Cardiac muscle cell (in vitro differentiated cells and primary cell): ENCODE data around the gene CDR2. TPM values are rescaled to one million over a fixed set of nuclear protein-coding genes. Genes with fewer than 3 reads are reported as not detected.
"Not testable (repeated sequence)": the region's sequence is repeated elsewhere in the genome, so short reads cannot be mapped to it uniquely, and the experiment has no call there.

ENCODE experiments used
- DNase-seq, 2 donors: peaks; one replicate each; pipeline versions ENCODE4 v3.0.0 to v3.0.0-alpha.2; 2010 to 2017; ENCODE audit warnings: low read depth in 1 of 2, low spot score in 1 of 2
- H3K27ac ChIP-seq: fragments of 200-600 bp; sonication (generic); 2 replicates; pipeline ENCODE4 v1.5.1; 2016
- H3K27me3 ChIP-seq: fragments of 200-600 bp; sonication (generic); 2 replicates; pipeline ENCODE4 v1.6.0; 2016; ENCODE audit warnings: control low read depth
- H3K36me3 ChIP-seq: fragments of 200-600 bp; sonication (generic); 2 replicates; pipeline ENCODE4 v1.5.1; 2016; ENCODE audit warnings: control low read depth
- H3K4me1 ChIP-seq: fragments of 200-600 bp; sonication (generic); 2 replicates; pipeline ENCODE4 v1.8.1; 2017; ENCODE audit warnings: low read depth, mild to moderate bottlenecking, mixed run types
- H3K4me3 ChIP-seq: fragments of 200-600 bp; sonication (generic); 2 replicates; pipeline ENCODE4 v1.5.1; 2016; ENCODE audit warnings: mild to moderate bottlenecking
- H3K9me3 ChIP-seq: fragments of 200-600 bp; sonication (generic); 2 replicates; pipeline ENCODE4 v1.5.1; 2017; ENCODE audit warnings: low read depth, mild to moderate bottlenecking, control low read depth
- polyA plus RNA-seq: library from polyadenylated mRNA; unstranded; fragments of >200 nt; fragmentation: Nextera tagmentation; extraction: Ambion mirVana; gene quantifications from 2 replicates; pipeline ENCODE4 v1.2.1, GENCODE V29; 2016
- total RNA-seq: library from RNA; depleted of rRNA; stranded (reverse); fragments of >200 nt; gene quantifications from 2 replicates; pipeline ENCODE4 v1.2.3, GENCODE V29; 2016
- TF ChIP-seq, protein P1 (sequence below): IDR thresholded peaks from 2 replicates; pipeline ENCODE4 v1.5.1; 2012; ENCODE audit warnings: low read depth, mild to moderate bottlenecking, low read length

CDR2 gene
- total and polyA plus RNA-seq, 2 experiments from 2014 or later = 9.7 to 10.7 TPM

DNA sequence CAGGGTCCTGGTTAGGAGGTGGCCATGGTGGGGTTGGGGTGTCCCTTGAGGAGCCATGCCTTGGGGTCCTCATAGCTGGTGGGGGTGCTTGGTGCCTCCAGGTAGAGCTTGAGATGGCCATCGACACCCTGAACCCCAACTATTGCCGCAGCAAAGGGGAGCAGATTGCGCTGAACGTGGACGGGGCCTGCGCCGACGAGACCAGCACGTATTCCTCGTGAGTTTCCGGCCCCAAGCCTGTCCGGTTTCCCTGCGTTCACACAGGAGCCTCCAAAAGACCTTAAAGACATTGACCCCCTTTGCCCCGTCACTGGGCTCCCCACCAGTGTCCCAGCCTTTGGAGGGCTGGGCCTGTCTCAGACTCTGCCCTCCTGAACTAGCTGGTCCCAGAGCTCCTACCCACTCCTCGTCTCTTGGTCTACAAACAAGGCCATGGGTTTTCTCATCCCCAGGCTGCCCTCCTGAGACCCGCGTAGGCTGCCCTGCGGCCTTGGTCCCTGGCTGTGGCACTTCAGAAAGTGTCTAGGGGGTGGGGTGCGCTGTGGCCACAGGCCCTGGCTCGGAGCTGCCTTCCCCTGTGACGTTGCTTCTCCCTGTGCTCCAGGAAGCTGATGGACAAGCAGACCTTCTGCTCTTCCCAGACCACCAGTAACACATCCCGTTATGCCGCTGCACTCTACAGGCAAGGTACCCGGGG, 65.4 kb downstream of the CDR2 start:
- H3K27me3 ChIP-seq = no peaks in the 10 kb centered on the region
- peaks cover 16% of the 10 kb centered on the region for H3K36me3 ChIP-seq
- DNase-seq = no peak

DNA sequence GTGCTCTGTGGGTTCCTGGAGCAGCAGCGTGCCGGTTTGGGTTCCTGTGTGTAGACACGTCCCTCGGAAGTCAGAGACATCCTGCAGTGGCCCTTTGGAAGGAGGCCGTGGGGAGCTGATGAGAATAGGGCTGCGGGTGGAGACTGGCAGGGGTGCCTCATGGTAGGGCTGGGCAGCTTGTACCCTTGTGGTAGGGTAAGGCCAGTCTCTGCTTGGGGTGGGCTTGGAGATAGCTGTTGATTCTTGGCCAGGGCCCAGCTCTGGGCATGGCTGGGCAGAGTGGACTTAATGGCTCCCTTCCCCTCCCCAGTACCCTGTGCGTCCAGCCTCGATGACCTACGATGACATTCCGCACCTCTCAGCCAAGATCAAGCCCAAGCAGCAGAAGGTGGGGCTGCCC, 66.6 kb downstream of the CDR2 start:
- Histone ChIP-seq H3K36me3 (peaks cover 15% of the 10 kb centered on the region), H3K4me3 (no peak overlapping the region), H3K4me1 (no peaks in the 10 kb centered on the region), H3K9me3 (no peaks in the 10 kb centered on the region), H3K27ac (no peak overlapping the region), H3K27me3 (no peaks in the 10 kb centered on the region)
- TF ChIP-seq, protein P1, sequence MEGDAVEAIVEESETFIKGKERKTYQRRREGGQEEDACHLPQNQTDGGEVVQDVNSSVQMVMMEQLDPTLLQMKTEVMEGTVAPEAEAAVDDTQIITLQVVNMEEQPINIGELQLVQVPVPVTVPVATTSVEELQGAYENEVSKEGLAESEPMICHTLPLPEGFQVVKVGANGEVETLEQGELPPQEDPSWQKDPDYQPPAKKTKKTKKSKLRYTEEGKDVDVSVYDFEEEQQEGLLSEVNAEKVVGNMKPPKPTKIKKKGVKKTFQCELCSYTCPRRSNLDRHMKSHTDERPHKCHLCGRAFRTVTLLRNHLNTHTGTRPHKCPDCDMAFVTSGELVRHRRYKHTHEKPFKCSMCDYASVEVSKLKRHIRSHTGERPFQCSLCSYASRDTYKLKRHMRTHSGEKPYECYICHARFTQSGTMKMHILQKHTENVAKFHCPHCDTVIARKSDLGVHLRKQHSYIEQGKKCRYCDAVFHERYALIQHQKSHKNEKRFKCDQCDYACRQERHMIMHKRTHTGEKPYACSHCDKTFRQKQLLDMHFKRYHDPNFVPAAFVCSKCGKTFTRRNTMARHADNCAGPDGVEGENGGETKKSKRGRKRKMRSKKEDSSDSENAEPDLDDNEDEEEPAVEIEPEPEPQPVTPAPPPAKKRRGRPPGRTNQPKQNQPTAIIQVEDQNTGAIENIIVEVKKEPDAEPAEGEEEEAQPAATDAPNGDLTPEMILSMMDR = no peak
- no peak for DNase-seq

More for the DNA sequence above, 65.4 kb downstream of the CDR2 start:
- TF ChIP-seq, protein P1 = no peak
- no peak overlapping the region for H3K4me3 ChIP-seq
- H3K9me3 ChIP-seq = no peaks in the 10 kb centered on the region
- H3K4me1 ChIP-seq = no peaks in the 10 kb centered on the region
- no peak overlapping the region for H3K27ac ChIP-seq

DNA sequence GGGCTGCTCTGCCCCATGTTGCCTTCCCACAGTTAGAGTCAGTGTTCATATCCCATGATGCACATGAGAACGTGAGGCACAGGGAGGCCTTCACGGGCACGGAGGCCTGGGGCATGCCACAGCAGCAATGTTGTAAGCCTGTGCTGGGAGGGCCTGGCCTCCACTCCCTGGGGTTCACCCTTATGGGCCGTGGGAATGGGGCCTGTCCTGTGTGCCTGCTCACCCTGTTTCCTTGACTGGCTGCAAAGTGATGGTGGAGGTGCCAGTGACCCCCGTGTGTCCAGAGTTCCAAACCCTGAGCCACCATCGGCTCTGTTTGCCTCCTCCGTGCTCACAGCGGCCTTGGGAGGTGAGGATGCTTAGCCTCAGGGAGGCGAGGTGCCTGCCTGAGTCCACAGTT, 67.6 kb downstream of the CDR2 start:
- TF ChIP-seq, protein P1 = no peak
- Histone ChIP-seq H3K27ac (no peak overlapping the region), H3K36me3 (peaks cover 12% of the 10 kb centered on the region), H3K9me3 (no peaks in the 10 kb centered on the region), H3K4me1 (no peaks in the 10 kb centered on the region), H3K27me3 (no peaks in the 10 kb centered on the region), H3K4me3 (no peak overlapping the region)
- no peak for DNase-seq

DNA sequence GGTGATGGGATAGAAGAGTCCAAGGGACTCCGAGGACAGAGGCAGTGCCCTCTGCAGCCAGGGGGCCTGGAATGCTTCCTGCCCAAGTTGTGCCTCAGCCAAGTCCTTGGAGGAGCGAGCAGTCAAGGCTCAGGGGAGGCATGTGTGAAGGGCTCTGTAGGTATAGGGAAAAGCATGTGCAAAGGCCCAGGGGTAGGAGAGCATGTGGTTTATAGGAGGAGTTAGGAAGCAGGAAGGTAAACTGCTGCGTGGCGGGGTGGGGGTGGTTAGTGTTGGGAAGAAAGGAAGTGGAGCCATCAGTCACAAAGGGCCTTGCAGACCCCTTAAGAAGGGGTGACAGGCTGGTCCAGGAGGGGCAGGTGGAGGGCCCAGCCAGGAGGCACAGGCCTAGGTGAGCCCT, 70.0 kb downstream of the CDR2 start:
- H3K4me1 ChIP-seq = peaks cover 2% of the 10 kb centered on the region
- no peak overlapping the region for H3K4me3 ChIP-seq
- peaks cover 8% of the 10 kb centered on the region for H3K36me3 ChIP-seq
- DNase-seq = no peak
- H3K27me3 ChIP-seq = no peaks in the 10 kb centered on the region
- TF ChIP-seq, protein P1 = no peak
- no peaks in the 10 kb centered on the region for H3K9me3 ChIP-seq
- H3K27ac ChIP-seq = no peak overlapping the region

DNA sequence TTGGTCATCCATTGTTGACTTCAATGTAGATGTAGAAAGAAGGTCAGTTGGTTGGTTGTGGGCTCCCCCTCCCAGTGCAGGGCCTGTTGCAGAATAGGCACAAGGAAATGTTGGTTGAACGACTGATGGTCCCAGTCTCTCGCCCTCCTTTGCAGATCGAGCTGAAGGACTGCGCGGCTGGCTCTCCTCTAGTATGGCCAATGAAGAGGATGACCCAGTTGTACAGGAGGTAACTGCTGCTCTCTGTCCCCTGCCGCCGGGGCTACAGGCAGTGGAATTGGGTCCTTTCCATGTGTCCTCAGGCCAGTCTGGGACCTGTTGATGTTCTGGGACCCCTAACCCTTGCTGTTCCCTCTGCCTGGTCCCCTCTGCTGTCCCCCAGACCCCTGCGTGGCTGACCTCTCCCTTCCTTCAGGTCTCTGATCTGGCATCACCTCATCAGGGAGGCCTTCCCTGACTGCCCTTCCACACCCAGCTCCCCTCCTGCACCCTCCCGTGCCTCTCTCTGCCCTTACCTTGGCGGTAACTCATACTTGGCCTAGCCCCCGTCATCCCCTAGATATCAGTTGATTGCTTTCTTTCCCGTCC, 71.5 kb downstream of the CDR2 start:
- DNase-seq = no peak
- H3K27me3 ChIP-seq = no peaks in the 10 kb centered on the region
- no peaks in the 10 kb centered on the region for H3K9me3 ChIP-seq
- H3K4me1 ChIP-seq = peaks cover 2% of the 10 kb centered on the region
- TF ChIP-seq, protein P1 = no peak
- no peak overlapping the region for H3K27ac ChIP-seq
- no peak overlapping the region for H3K4me3 ChIP-seq
- peaks cover 3% of the 10 kb centered on the region for H3K36me3 ChIP-seq

DNA sequence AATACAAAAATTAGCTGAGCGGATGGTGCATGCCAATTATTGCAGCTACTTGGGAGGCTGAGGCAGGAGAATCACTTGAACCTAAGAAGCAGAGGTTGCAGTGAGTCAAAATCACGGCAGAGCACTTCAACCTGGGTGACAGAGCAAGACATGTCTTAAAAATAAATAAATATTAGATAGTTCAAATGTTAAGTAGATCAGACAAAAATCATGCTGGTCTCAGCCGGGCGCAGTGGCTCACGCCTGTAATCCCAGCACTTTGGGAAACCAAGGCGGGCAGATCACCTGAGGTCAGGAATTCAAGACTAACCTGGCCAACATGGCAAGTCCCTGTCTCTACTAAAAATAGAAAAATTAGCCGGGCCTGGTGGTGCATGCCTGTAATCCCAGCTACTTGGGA, 73.0 kb downstream of the CDR2 start:
- not testable (repeated sequence) for H3K4me1 ChIP-seq, H3K4me3 ChIP-seq, H3K27ac ChIP-seq, H3K9me3 ChIP-seq, H3K27me3 ChIP-seq, H3K36me3 ChIP-seq, DNase-seq
